Left lung (tissue), 10 donors: ENCODE data around the gene TXNL1. TPM values are rescaled to one million over a fixed set of nuclear protein-coding genes. Genes with fewer than 3 reads are reported as not detected.

Source experiments
- ATAC-seq: fragments of 200-7000 bp; cut with Tn5 transposase; one replicate; pipeline ENCODE4 v1.9.1; 2020; ENCODE audit warnings: moderate library complexity
- DNase-seq, 4 donors: peaks; one replicate each; pipeline ENCODE4 v3.0.0-alpha.2; 2013 to 2020
- H3K27ac ChIP-seq, 2 donors: fragments of 200-600 bp; sonication (generic) in 1 of 2; one replicate each; pipeline versions ENCODE4 v1.5.0 to v1.8.0; 2020 to 2021
- H3K27me3 ChIP-seq, 2 donors: fragments of 200-600 bp; sonication (generic) in 1 of 2; one replicate each; pipeline versions ENCODE4 v1.5.0 to v1.8.0; 2020 to 2021
- H3K36me3 ChIP-seq, 2 donors: fragments of 200-600 bp; sonication (generic) in 1 of 2; one replicate each; pipeline versions ENCODE4 v1.5.0 to v1.8.0; 2020 to 2021
- H3K4me1 ChIP-seq, 2 donors: fragments of 200-600 bp; one replicate each; pipeline ENCODE4 v1.8.0; 2021
- H3K4me3 ChIP-seq, 2 donors: fragments of 200-600 bp; sonication (generic) in 1 of 2; one replicate each; pipeline versions ENCODE4 v1.5.0 to v1.8.0; 2020 to 2021; ENCODE audit warnings: mild to moderate bottlenecking in 1 of 2
- H3K9me3 ChIP-seq, 2 donors: fragments of 200-600 bp; sonication (generic) in 1 of 2; one replicate each; pipeline versions ENCODE4 v1.5.0 to v1.8.0; 2020 to 2021
- intact Hi-C, 2 donors: fragments of 100-400 bp; cut with DNase I; formaldehyde crosslinking; loops; one replicate each; pipeline versions ENCODE4 v1.11.2 to v1.14.2; 2022
- polyA plus RNA-seq, 6 donors: library from polyadenylated mRNA; unstranded; fragments of 120-200 nt; gene quantifications; one replicate each; pipeline ENCODE4 v1.2.1, GENCODE V29; 2013; ENCODE audit not compliant: insufficient read length in 6 of 6
- total RNA-seq, 2 donors: library from RNA; stranded (reverse); fragmentation: NEBNext Ultra II Directional; extraction: Animal tissue kit (Norgen Biotek cat#: 25700); gene quantifications; one replicate each; pipeline ENCODE4 v1.2.1, GENCODE V29; 2021
- TF ChIP-seq, protein P1 (sequence below), 2 donors: fragments of 200-600 bp; sonication (generic) in 1 of 2; IDR thresholded peaks; one replicate each; pipeline versions ENCODE4 v1.5.0 to v1.8.0; 2021; ENCODE audit warnings: antibody characterized with exemption in 2 of 2
- donor health status: DM: no; HTN: yes; CAD: no.
- donor health status: DM: no; HTN: no; CAD: no.

Gene TXNL1
- total and polyA plus RNA-seq, 8 donors: 54.3 to 120 (median 105) TPM

DNA sequence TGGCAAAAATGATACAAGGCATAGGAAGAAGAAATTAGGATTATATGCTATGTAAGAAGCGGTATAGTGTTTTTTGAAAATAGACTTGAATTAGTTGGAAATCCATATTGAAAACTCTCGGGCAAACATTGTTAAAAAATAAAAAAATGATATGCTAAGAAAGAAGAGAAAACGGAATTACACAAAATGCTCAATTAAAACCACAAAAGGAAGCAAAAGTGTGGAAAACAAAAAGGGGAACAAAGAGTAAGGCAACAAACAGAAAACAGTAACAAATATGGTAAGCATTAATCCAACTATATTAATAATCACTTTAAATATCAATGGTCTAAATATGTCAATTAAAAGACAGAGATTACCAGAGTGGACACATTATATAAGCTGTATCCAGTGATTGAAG lies 58.4 kb downstream of the TXNL1 start:
- H3K4me1 ChIP-seq: peaks cover 4 to 13% of the 10 kb centered on the region in 2 donors
- DNase-seq (no peak), ATAC-seq (no peak)
- TF ChIP-seq, protein P1, sequence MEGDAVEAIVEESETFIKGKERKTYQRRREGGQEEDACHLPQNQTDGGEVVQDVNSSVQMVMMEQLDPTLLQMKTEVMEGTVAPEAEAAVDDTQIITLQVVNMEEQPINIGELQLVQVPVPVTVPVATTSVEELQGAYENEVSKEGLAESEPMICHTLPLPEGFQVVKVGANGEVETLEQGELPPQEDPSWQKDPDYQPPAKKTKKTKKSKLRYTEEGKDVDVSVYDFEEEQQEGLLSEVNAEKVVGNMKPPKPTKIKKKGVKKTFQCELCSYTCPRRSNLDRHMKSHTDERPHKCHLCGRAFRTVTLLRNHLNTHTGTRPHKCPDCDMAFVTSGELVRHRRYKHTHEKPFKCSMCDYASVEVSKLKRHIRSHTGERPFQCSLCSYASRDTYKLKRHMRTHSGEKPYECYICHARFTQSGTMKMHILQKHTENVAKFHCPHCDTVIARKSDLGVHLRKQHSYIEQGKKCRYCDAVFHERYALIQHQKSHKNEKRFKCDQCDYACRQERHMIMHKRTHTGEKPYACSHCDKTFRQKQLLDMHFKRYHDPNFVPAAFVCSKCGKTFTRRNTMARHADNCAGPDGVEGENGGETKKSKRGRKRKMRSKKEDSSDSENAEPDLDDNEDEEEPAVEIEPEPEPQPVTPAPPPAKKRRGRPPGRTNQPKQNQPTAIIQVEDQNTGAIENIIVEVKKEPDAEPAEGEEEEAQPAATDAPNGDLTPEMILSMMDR (IDR thresholded peaks at IDR 0.05): no peak
- no peaks in the 10 kb centered on the region for H3K36me3 ChIP-seq
- no peak overlapping the region for H3K27ac ChIP-seq
- H3K27me3 ChIP-seq: no peaks in the 10 kb centered on the region
- no peak overlapping the region for H3K4me3 ChIP-seq
- H3K9me3 ChIP-seq: peaks cover 0 to 3% of the 10 kb centered on the region in 2 donors
- intact Hi-C loops: no loop called here

DNA sequence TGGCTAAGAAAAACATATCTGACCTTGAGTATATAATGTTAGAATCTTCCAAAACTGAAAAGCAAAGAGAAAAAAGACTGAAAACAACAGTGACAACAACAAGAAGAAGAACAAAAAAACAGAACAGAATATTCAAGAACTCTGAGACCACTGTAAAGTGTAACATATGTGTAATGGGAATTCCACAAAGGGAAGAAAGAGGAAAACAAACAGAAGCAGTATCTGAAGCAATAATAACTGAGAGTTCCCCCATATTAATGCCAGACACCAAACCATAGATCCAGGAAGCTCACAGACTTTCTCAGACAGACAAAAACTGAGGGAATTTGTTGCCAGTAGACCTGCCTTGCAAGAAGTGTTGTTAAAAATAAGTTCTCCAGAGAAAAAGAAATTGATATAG lies 58.9 kb downstream of the TXNL1 start:
- Histone ChIP-seq H3K4me1 (peaks cover 9 to 17% of the 10 kb centered on the region in 2 donors), H3K27me3 (no peaks in the 10 kb centered on the region), H3K36me3 (no peaks in the 10 kb centered on the region), H3K27ac (no peak overlapping the region), H3K4me3 (no peak overlapping the region), H3K9me3 (peaks cover 0 to 3% of the 10 kb centered on the region in 2 donors)
- intact Hi-C loops: loop anchor here in 1 of 2 donors (10.0 kb wide), 1 partner anchor 985 kb away; no protein-coding TSS in a partner anchor
- TF ChIP-seq, protein P1 (IDR thresholded peaks at IDR 0.05): no peak
- DNase-seq: no peak
- no peak for ATAC-seq

DNA sequence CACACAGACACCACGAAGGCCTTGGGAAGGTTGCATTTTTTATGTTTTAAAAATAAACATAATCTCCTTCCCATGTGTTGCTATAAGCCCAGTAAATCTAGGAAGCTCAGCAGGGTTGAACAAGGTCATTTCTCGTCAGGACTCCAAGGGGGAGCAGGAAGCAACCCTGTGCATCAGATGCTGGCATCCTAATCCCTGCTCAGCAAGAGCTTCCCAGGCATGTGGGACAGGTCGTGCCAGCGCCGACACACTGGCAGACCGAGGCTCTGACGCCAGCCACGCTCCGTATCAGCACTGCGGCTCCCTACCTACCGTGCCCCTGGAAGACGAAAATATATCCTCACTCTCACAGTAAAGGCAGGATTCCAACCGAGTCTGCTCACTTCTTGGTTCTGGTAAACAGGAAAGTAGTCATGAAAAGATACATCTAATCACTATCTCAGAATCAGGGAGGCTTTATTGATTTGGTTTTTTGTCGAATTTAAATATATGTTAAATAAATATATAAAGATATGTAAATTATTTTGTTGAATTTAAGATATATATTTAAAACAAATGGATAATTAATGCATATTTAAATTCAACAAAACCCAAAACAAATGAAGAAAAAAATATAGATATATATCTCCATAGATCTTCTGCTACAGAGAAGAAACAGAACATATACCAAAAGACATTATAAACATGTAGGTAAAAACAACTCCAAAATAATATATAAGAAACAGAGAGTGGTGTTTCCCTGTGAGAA lies 61.4 kb downstream of the TXNL1 start:
- H3K36me3 ChIP-seq: no peaks in the 10 kb centered on the region
- DNase-seq (no peak), ATAC-seq (no peak)
- intact Hi-C loops: loop anchor here in 1 of 2 donors (10.0 kb wide), 1 partner anchor 982 kb away; no protein-coding TSS in a partner anchor
- peaks cover 9 to 23% of the 10 kb centered on the region in 2 donors for H3K4me1 ChIP-seq
- no peak overlapping the region for H3K27ac ChIP-seq
- TF ChIP-seq, protein P1 (IDR thresholded peaks at IDR 0.05): no peak
- H3K4me3 ChIP-seq: no peak overlapping the region
- H3K27me3 ChIP-seq: no peaks in the 10 kb centered on the region
- peaks cover 0 to 3% of the 10 kb centered on the region in 2 donors for H3K9me3 ChIP-seq

DNA sequence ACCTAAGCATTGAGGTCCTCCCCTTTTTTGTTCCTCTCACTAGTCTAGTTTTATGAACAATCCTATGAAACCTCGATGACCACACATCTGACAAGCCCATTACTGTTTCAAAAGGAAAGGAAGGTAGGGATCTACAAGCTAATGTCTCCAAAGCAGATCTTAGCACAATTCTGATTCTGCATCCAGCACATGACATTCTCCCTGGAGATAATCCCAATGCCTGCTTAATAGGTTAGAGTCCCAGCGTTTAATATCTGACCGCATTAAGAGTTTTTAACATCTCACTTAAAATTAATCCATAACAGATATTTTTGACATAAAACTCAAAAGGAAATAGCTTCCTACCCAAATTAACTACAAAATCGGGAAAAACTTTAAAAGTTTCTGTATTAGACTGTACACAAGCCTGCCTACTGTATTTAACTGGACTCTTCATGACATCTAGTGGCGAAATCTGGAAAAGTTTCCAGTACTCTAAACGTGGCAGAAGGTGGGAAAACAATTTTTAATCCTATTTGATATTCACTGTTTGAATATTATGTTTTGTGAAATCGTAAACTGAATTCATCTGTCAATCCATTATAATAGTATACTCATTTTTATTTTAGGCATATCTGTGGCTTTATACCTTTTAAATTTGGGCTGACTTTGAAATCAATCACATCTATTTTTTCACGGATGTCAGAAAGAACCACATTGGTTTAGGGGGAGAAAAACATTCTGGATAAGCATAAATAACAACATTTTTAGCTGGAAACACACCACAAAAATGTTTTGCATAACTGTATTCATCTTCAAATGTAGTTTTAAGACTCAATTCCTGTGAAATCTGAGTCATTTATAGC lies 62.4 kb downstream of the TXNL1 start:
- H3K4me1 ChIP-seq: peaks cover 9 to 23% of the 10 kb centered on the region in 2 donors
- H3K36me3 ChIP-seq: no peaks in the 10 kb centered on the region
- DNase-seq (peak in 2 of 4 donors; percentile 44 to 69), ATAC-seq (peak; percentile 93)
- intact Hi-C loops: loop anchor here in 1 of 2 donors (10.0 kb wide), 1 partner anchor 981 kb away; no protein-coding TSS in a partner anchor
- peak overlapping the region in 1 of 2 donors; percentile 19 for H3K27ac ChIP-seq
- H3K27me3 ChIP-seq: no peaks in the 10 kb centered on the region
- no peaks in the 10 kb centered on the region for H3K9me3 ChIP-seq
- H3K4me3 ChIP-seq: no peak overlapping the region
- TF ChIP-seq, protein P1 (IDR thresholded peaks at IDR 0.05): peak; percentile 65
